Cardiac fibroblast (primary cell): ENCODE measurements around the gene FSTL4.

Experiments
- DNase-seq, 2 donors: peaks; one replicate each; pipeline versions ENCODE4 v3.0.0 to v3.0.0-alpha.2; 2010; ENCODE audit warnings: low read depth in 2 of 2
- H3K4me3 ChIP-seq, 2 donors: replicated peaks in 1 of 2; 1 replicate in 1 of 2; 2 replicates in 1 of 2; pipeline ENCODE4 v1.5.1; 2011; ENCODE audit warnings: low read depth in 2 of 2, low read length in 2 of 2, mild to moderate bottlenecking in 2 of 2, moderate library complexity in 1 of 2
- TF ChIP-seq, protein P1 (sequence below): IDR thresholded peaks from one replicate; pipeline ENCODE4 v1.5.1; 2011; ENCODE audit warnings: low read depth, mild to moderate bottlenecking, low read length, inconsistent platforms

FSTL4 gene

GRCh38 chr5:133327946-133328401 is 284.4 kb downstream of the FSTL4 start:
- TF ChIP-seq, protein P1, sequence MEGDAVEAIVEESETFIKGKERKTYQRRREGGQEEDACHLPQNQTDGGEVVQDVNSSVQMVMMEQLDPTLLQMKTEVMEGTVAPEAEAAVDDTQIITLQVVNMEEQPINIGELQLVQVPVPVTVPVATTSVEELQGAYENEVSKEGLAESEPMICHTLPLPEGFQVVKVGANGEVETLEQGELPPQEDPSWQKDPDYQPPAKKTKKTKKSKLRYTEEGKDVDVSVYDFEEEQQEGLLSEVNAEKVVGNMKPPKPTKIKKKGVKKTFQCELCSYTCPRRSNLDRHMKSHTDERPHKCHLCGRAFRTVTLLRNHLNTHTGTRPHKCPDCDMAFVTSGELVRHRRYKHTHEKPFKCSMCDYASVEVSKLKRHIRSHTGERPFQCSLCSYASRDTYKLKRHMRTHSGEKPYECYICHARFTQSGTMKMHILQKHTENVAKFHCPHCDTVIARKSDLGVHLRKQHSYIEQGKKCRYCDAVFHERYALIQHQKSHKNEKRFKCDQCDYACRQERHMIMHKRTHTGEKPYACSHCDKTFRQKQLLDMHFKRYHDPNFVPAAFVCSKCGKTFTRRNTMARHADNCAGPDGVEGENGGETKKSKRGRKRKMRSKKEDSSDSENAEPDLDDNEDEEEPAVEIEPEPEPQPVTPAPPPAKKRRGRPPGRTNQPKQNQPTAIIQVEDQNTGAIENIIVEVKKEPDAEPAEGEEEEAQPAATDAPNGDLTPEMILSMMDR = no peak
- H3K4me3 ChIP-seq = no peak overlapping the region
- no peak for DNase-seq

- TF ChIP-seq, protein P1 = no peak
- DNase-seq = no peak
- H3K4me3 ChIP-seq = no peak overlapping the region
Measured at GRCh38 chr5:133326361-133326760, 286.0 kb downstream of the FSTL4 start.

DNA sequence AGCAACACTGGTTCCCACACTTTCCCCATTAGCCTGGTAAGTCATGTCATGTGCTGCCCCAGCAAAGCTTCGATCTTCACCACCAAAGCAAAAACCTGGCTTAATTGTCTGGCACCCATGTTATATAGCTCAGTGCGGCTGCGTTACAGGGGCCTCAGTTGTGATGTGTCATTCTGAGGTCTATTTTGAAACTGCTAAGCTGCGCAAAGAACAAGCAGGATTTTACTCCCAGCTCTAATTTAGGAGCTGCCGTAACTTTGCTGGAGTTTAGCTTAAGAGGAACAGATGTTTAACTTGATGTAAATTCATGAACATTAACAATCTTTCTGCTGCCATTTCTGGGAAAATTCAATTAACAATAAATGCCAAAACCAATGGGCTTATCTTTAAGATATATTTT is 286.5 kb downstream of the FSTL4 start:
- TF ChIP-seq, protein P1 = no peak
- no peak overlapping the region for H3K4me3 ChIP-seq
- no peak for DNase-seq

DNA sequence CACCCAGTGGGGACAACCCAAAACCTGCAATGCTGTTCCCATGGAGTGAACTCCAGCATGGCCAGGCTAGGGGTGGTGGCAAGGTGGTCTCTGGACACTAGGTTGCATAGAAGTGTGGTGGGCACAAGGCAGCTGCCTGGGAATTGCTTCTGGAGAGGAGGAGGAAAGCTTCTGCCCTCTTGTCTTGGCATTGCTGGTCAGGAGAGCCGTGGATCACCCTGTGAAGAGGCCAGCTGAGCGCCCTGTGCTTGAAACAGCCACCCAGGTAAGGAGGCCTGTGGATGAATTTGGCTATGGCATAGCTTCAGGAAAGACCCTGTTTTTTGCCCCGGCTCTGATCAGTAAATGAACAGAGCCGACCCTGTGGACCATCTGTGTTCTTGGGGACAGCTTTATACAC is 287.4 kb downstream of the FSTL4 start:
- no peak overlapping the region for H3K4me3 ChIP-seq
- no peak for DNase-seq
- TF ChIP-seq, protein P1 = no peak

DNA sequence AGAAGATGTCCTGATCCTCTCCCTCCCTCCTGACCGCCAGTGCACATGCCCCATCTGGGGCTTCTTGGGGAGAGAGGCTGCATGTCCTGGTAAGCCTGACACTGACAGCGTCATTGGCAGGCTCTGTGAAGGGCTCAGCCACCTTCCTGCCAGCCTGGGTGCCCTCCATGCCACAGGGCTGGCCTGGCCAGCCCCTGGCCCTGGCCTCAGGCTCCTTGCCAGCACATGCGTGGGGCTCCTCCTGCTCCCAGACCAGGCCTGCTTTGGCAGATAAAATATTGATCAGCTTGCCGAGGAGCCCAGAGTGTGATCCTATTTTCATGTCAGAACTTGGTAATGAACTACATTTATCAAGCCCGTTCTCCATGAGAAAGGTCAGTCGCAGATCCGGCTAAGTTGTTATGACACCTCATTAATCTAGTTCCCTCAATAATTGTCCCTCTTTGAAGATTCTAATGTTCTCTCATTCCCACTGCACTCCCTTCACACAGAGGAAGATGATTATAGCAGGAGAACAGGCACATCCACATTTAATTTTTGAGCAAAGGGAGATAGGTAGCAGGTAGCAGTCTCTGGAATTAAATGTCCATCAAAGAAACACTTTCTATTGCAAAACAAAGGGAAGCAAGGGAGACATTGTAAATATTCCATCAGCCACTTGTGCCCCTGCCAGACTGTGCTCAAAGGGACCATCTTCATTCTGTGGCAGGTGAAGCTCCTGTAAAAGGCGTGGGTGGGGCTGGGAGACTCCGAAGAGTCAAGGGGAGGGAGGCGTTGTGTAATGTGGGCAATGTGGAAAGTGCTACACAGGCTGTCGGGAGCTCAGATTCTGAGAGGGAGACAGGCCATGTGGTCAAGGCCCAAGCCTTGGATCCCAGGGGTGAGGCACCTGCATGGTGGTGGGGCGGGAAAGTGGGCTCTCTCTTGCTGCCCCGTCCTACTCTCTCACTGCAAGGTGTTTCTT is 288.6 kb downstream of the FSTL4 start:
- no peak for DNase-seq
- H3K4me3 ChIP-seq = no peak overlapping the region
- TF ChIP-seq, protein P1 = no peak

DNA sequence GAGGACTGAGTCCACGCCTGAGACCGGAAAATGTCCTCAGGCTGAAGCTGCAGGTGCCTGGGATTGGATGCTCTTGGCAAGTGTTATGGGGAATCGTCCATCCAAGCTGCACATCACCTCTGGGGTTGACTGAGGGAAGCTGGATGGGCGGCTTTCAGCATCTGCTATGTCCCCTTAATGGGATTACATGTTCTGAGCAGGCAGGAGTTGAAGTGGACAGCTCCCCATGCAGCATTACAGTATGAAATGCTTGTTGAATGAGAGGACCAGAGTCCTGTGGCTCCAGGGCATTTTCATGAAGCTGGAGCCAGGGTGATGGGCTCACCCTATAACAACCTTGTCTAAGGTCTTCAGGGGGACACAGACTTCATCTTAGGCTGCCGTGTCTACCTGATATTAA is 289.6 kb downstream of the FSTL4 start:
- H3K4me3 ChIP-seq = no peak overlapping the region
- TF ChIP-seq, protein P1 = no peak
- no peak for DNase-seq
